ENCODE results near the gene SLC9A7.

DNA sequence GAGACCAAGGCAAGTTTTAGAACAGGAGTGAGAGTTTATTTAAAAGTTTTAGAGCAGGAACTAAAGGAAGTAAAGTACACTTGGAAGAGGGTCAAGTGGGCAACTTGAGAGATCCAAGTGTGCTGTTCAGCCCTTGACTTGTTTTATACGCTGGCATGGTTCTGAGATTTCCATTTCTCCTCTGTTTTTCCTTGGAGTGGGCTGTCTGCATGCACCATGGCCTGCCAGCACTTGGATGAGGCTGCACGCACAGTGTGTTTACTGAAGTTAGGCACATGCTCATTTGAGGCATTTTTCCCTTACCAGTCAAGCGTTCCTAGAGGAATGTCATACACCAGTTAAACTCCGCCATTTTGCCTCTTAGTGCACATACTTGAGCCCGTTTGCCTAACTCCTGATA, 205.0 kb downstream of the SLC9A7 start:
- TF ChIP-seq, protein P1, sequence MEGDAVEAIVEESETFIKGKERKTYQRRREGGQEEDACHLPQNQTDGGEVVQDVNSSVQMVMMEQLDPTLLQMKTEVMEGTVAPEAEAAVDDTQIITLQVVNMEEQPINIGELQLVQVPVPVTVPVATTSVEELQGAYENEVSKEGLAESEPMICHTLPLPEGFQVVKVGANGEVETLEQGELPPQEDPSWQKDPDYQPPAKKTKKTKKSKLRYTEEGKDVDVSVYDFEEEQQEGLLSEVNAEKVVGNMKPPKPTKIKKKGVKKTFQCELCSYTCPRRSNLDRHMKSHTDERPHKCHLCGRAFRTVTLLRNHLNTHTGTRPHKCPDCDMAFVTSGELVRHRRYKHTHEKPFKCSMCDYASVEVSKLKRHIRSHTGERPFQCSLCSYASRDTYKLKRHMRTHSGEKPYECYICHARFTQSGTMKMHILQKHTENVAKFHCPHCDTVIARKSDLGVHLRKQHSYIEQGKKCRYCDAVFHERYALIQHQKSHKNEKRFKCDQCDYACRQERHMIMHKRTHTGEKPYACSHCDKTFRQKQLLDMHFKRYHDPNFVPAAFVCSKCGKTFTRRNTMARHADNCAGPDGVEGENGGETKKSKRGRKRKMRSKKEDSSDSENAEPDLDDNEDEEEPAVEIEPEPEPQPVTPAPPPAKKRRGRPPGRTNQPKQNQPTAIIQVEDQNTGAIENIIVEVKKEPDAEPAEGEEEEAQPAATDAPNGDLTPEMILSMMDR (IDR thresholded peaks at IDR 0.05; ENCODE audit: low read depth, low read length, missing input control), result no peak
- TF ChIP-seq GABPA (IDR thresholded peaks at IDR 0.05 in 1 of 2, conservative IDR thresholded peaks at IDR 0.05 in 1 of 2) (no peak), RAD21 (IDR thresholded peaks at IDR 0.05) (no peak), FOXA1 (IDR thresholded peaks at IDR 0.05) (no peak), NR2F2 (IDR thresholded peaks at IDR 0.05) (no peak), RXRA (IDR thresholded peaks at IDR 0.05) (no peak), TAF1 (conservative IDR thresholded peaks at IDR 0.05) (no peak), JUND (IDR thresholded peaks at IDR 0.05) (no peak), YY1 (IDR thresholded peaks at IDR 0.05) (no peak), SP1 (IDR thresholded peaks at IDR 0.05) (no peak), EGR1 (IDR thresholded peaks at IDR 0.05; ENCODE audit: low read depth in 2 of 2) (no peak)
- TF ChIP-seq, protein P2, sequence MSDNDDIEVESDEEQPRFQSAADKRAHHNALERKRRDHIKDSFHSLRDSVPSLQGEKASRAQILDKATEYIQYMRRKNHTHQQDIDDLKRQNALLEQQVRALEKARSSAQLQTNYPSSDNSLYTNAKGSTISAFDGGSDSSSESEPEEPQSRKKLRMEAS (IDR thresholded peaks at IDR 0.05), result no peak
- TF ChIP-seq, protein P3, sequence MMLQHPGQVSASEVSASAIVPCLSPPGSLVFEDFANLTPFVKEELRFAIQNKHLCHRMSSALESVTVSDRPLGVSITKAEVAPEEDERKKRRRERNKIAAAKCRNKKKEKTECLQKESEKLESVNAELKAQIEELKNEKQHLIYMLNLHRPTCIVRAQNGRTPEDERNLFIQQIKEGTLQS (IDR thresholded peaks at IDR 0.05), result no peak
- TF ChIP-seq, protein P4, sequence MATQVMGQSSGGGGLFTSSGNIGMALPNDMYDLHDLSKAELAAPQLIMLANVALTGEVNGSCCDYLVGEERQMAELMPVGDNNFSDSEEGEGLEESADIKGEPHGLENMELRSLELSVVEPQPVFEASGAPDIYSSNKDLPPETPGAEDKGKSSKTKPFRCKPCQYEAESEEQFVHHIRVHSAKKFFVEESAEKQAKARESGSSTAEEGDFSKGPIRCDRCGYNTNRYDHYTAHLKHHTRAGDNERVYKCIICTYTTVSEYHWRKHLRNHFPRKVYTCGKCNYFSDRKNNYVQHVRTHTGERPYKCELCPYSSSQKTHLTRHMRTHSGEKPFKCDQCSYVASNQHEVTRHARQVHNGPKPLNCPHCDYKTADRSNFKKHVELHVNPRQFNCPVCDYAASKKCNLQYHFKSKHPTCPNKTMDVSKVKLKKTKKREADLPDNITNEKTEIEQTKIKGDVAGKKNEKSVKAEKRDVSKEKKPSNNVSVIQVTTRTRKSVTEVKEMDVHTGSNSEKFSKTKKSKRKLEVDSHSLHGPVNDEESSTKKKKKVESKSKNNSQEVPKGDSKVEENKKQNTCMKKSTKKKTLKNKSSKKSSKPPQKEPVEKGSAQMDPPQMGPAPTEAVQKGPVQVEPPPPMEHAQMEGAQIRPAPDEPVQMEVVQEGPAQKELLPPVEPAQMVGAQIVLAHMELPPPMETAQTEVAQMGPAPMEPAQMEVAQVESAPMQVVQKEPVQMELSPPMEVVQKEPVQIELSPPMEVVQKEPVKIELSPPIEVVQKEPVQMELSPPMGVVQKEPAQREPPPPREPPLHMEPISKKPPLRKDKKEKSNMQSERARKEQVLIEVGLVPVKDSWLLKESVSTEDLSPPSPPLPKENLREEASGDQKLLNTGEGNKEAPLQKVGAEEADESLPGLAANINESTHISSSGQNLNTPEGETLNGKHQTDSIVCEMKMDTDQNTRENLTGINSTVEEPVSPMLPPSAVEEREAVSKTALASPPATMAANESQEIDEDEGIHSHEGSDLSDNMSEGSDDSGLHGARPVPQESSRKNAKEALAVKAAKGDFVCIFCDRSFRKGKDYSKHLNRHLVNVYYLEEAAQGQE (IDR thresholded peaks at IDR 0.05), result no peak
